BE2C (cell line): ENCODE data around the gene CHI3L2.
"Not testable (repeated sequence)": the region's sequence is repeated elsewhere in the genome, so short reads cannot be mapped to it uniquely, and the experiment has no call there.

Source experiments
- DNase-seq: peaks from one replicate; pipeline ENCODE4 v3.0.0-alpha.2; 2020
- H3K27me3 ChIP-seq: fragments of 250-450 bp; sonication (Bioruptor Pico); 2 replicates; pipeline ENCODE4 v1.5.1; 2020; ENCODE audit warnings: mild to moderate bottlenecking
- H3K36me3 ChIP-seq: fragments of 250-450 bp; sonication (Bioruptor Pico); 2 replicates; pipeline ENCODE4 v1.5.1; 2020; ENCODE audit warnings: mild to moderate bottlenecking
- H3K4me1 ChIP-seq: fragments of 250-450 bp; sonication (Bioruptor Pico); 2 replicates; pipeline ENCODE4 v1.5.1; 2020
- H3K4me3 ChIP-seq: 2 replicates; pipeline ENCODE4 v1.5.1; 2011; ENCODE audit warnings: low read depth, low read length
- H3K9me3 ChIP-seq: fragments of 250-450 bp; sonication (Bioruptor Pico); 2 replicates; pipeline ENCODE4 v1.5.1; 2020
- TF ChIP-seq, protein P1 (sequence below): IDR thresholded peaks from 2 replicates; pipeline ENCODE4 v1.5.1; 2012; ENCODE audit warnings: mild to moderate bottlenecking, low read depth, low read length

CHI3L2 gene

DNA sequence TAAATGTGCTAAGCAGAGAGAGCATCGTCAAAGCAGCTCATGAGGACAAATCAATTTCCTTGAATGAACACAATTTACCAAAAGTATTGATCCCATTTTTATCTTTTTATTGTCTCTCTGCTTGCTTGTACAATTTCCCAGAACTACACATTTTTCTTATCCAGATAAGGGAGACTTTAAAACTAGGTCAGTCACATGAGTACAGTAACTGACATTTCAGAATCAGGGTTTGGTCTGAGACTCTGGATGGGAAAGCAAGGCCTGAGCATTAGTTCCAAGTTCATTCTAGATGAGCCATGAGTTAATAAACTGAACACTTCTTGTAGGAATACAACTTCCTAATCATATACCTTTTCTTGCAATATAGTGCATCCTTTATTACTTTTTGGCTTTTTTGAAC lies 15.6 kb upstream of the CHI3L2 start:
- DNase-seq, result no peak
- Histone ChIP-seq H3K9me3 (no peaks in the 10 kb centered on the region), H3K36me3 (no peaks in the 10 kb centered on the region), H3K4me1 (no peaks in the 10 kb centered on the region), H3K27me3 (peaks cover 13% of the 10 kb centered on the region), H3K4me3 (no peak overlapping the region)
- TF ChIP-seq, protein P1, sequence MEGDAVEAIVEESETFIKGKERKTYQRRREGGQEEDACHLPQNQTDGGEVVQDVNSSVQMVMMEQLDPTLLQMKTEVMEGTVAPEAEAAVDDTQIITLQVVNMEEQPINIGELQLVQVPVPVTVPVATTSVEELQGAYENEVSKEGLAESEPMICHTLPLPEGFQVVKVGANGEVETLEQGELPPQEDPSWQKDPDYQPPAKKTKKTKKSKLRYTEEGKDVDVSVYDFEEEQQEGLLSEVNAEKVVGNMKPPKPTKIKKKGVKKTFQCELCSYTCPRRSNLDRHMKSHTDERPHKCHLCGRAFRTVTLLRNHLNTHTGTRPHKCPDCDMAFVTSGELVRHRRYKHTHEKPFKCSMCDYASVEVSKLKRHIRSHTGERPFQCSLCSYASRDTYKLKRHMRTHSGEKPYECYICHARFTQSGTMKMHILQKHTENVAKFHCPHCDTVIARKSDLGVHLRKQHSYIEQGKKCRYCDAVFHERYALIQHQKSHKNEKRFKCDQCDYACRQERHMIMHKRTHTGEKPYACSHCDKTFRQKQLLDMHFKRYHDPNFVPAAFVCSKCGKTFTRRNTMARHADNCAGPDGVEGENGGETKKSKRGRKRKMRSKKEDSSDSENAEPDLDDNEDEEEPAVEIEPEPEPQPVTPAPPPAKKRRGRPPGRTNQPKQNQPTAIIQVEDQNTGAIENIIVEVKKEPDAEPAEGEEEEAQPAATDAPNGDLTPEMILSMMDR, result no peak

DNA sequence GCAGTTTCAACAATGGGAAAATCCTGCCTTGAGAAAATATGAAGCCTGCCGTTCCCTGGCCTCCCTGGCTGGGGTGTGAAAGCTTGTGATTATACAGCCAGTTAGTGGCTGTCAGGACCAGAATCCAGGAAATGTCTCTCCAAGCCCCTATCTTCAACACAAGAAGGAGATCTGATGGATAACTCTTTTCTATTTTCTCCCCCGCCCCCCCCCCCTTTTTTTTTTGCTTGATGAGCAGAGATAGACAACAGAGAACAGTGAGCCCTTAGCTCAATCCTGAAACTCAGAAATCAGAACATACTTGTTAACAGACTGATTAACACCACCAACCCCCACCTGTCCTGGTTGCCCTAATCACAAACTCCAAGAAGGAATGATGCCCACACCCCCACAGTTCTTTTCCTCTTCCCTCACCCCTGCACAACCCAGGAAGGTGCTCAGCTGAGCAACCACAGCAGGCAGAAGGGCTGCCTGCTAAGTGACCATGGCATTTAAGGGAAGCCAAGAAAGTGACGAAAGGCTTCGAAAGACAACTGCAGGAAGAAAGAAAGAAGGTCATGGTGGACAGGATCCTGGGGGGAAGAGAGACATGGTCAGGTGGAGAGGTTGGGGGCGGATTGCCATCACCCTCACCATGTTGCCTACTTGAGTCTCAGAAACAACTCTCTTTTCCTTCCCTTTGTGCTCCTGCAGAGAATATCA lies 14.7 kb upstream of the CHI3L2 start:
- H3K27me3 ChIP-seq, result peaks cover 8% of the 10 kb centered on the region
- no peak for DNase-seq
- no peaks in the 10 kb centered on the region for H3K36me3 ChIP-seq
- no peaks in the 10 kb centered on the region for H3K4me1 ChIP-seq
- H3K4me3 ChIP-seq, result no peak overlapping the region
- TF ChIP-seq, protein P1, result no peak
- H3K9me3 ChIP-seq, result no peaks in the 10 kb centered on the region

DNA sequence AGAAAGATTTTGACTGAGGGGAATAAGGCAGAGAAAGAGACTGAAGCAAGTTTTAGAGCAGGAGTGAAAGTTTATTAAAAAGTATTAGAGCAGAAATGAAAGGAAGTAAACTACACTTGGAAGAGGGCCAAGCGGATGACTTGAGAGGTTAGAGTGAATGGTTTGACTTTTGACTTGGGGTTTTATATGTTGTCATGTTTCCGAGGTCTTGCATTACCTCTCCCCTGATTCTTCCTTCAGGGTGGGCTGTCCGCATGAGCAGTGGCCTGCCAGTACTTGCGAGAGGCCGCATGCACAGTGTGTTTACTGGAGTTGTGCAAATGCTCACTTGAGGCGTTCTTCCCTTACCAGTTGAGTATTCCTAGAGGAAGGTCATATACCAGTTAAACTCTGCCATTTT lies 14.1 kb upstream of the CHI3L2 start:
- TF ChIP-seq, protein P1, result no peak
- peaks cover 5% of the 10 kb centered on the region for H3K27me3 ChIP-seq
- no peaks in the 10 kb centered on the region for H3K9me3 ChIP-seq
- H3K36me3 ChIP-seq, result no peaks in the 10 kb centered on the region
- H3K4me1 ChIP-seq, result no peaks in the 10 kb centered on the region
- no peak for DNase-seq
- H3K4me3 ChIP-seq, result no peak overlapping the region

DNA sequence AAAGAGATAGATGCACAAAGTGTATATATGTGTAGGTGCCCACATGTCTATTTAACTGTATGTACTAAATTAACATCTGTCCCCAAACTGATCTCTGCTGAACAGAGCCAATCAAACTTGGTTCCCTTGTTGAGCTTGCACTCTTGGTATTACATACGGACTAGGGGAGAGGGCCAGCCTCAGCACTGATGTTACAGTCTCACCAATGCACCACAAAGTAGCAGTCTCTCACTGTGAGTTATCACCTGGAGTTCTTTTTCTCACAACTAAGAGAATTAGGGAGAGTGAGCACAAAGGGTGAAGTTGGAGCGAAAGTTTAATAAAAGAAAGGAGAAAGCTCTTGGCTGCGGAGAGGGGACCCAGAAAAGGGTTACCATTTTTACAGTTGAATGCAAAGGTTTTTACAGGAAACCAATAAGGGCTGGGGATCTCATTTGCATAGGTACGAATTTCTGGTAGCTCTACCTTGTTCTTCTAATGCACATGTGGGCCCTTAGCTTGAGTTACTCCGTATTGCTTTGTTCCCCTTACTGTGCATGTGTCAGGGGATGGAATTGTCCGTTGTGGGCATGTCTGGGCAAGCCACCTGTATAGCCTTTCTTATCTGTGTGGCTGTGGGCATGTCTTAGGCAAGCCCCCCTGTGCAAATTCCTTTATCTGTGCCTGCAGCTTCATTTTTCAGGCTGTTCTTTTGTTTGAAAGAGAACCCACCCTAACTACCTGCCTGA lies 13.3 kb upstream of the CHI3L2 start:
- Histone ChIP-seq H3K9me3 (no peaks in the 10 kb centered on the region), H3K4me1 (no peaks in the 10 kb centered on the region), H3K36me3 (no peaks in the 10 kb centered on the region), H3K27me3 (peaks cover 3% of the 10 kb centered on the region), H3K4me3 (no peak overlapping the region)
- TF ChIP-seq, protein P1, result no peak
- DNase-seq, result no peak

GRCh38 chr1:111214884-111215283 lies 12.6 kb upstream of the CHI3L2 start:
- TF ChIP-seq, protein P1, result no peak
- no peaks in the 10 kb centered on the region for H3K9me3 ChIP-seq
- DNase-seq, result no peak
- H3K4me3 ChIP-seq, result no peak overlapping the region
- no peaks in the 10 kb centered on the region for H3K4me1 ChIP-seq
- no peaks in the 10 kb centered on the region for H3K36me3 ChIP-seq
- peaks cover 3% of the 10 kb centered on the region for H3K27me3 ChIP-seq

DNA sequence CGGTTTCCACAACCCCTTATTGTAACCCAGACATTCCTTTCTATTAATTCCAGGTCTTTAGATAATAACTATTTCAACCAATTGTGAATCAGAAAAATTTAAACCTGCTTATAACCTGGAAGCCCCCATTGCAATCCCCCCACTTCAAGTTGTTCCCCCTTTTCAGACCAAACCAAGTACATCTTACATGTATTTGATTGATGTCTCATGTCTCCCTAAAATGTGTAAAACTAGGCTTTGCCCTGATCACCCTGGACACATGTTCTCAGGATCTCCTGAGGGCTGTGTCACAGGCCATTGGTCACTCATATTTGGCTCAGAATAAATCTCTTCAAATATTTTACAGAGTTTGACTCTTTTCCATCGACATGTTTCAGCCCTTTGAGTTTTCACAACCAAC lies 12.2 kb upstream of the CHI3L2 start:
- H3K36me3 ChIP-seq, H3K9me3 ChIP-seq, H3K4me1 ChIP-seq, H3K4me3 ChIP-seq, DNase-seq, H3K27me3 ChIP-seq: not testable (repeated sequence)
